ENCODE measurements around the gene TBX4. TPM values are rescaled to one million over a fixed set of nuclear protein-coding genes. Genes with fewer than 3 reads are reported as not detected.
"Not testable (repeated sequence)": the region's sequence is repeated elsewhere in the genome, so short reads cannot be mapped to it uniquely, and the experiment has no call there.

Gene TBX4
- total RNA-seq, 4 donors from 2014 or later: not detected

DNA sequence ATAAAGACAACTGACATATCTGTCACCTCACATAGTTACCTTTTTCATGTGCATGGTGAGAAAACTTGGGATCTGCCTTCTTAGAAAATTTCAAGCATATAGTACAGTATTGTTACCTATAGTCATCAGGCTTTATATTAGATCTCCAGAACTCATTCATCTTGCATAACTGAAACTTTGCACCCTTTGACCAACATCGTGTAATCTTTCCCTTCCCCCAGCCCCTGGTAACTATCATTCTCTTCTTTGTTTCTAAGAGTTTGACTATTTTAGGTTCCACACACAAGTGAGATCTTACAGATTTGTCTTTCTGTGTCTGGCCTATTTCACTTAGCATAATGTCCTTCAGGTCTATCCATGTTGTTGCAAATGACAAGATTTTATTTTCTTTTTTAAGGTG, 22.9 kb upstream of the TBX4 start:
- intact Hi-C loops (cut with DNase I): loop anchor here (10.0 kb wide), 1 partner anchor 56 kb away; no protein-coding TSS in a partner anchor
- 55% methylated on average over 1 of the region's 1 CpG for WGBS
- Histone ChIP-seq H3K27me3 (peaks cover 0 to 21% (median 2%) of the 10 kb centered on the region in 4 donors), H3K27ac (replicated peaks in 1 of 4) (no peak overlapping the region), H3K4me1 (no peaks in the 10 kb centered on the region), H3K36me3 (no peaks in the 10 kb centered on the region), H3K4me3 (no peak overlapping the region), H3K9me3 (no peaks in the 10 kb centered on the region)
- no peak for DNase-seq (ENCODE audit: extremely low spot score)
- TF ChIP-seq POLR2AphosphoS5 (IDR thresholded peaks at IDR 0.05): no peak
- TF ChIP-seq POLR2A (IDR thresholded peaks at IDR 0.05; ENCODE audit: low read depth): no peak
- no peak for TF ChIP-seq CTCF (IDR thresholded peaks at IDR 0.05)
- TF ChIP-seq EP300 (IDR thresholded peaks at IDR 0.05): no peak

- not testable (repeated sequence) for H3K4me3 ChIP-seq; H3K4me1 ChIP-seq; H3K36me3 ChIP-seq; H3K27ac ChIP-seq (replicated peaks in 1 of 4); H3K9me3 ChIP-seq
- peak; percentile 39 for DNase-seq (ENCODE audit: extremely low spot score)
- 92% methylated on average over 6 of the region's 6 CpGs for WGBS
- peaks cover 0 to 15% (median 2%) of the 10 kb centered on the region in 4 donors for H3K27me3 ChIP-seq
- intact Hi-C loops (cut with DNase I): loop anchor here (10.0 kb wide), 1 partner anchor 55 kb away; no protein-coding TSS in a partner anchor
Observed at GRCh38 chr17:61429831-61430230, 22.4 kb upstream of the TBX4 start.

DNA sequence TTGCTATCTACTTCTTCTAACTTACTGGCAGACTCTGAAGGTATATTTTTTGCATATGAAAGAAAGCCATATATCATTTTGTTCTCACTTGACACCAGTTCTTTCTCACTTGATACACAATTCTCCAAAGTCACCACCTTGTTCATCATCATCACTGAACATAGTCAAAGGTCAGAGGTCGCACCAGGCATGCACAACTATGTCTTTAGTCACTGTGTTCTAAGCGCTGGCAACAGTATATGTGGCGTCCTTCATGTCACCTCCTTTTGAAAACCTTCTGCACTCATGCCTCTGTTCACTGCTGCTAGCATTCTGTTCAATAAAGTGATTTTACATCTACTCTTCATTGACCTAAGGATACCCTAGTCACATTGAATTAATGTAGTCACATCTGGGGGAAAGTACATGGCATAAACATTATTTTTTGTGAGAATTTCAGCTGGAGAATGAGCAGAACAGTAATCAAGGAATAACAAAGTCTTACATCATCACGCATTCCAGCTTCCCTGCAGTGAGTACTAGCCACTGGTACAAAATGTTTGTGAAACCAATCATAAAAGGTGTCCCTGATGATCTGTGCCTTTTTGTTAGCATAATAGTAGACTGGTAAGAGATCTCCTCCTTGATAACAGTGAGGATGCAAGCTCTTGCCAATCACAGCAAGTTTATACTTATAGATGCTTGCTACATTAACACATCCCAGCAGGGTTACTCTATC, 20.5 kb upstream of the TBX4 start:
- WGBS: 83% methylated on average over 4 of the region's 4 CpGs
- Histone ChIP-seq H3K4me1 (no peaks in the 10 kb centered on the region), H3K27ac (replicated peaks in 1 of 4) (no peak overlapping the region), H3K27me3 (no peaks in the 10 kb centered on the region), H3K9me3 (peaks cover 0 to 13% (median 6%) of the 10 kb centered on the region in 4 donors), H3K36me3 (no peaks in the 10 kb centered on the region), H3K4me3 (no peak overlapping the region)
- DNase-seq (ENCODE audit: extremely low spot score): peak; percentile 53
- intact Hi-C loops (cut with DNase I): no loop called here
- TF ChIP-seq EP300 (IDR thresholded peaks at IDR 0.05): no peak
- no peak for TF ChIP-seq POLR2A (IDR thresholded peaks at IDR 0.05; ENCODE audit: low read depth)
- TF ChIP-seq CTCF (IDR thresholded peaks at IDR 0.05): no peak
- TF ChIP-seq POLR2AphosphoS5 (IDR thresholded peaks at IDR 0.05): no peak

DNA sequence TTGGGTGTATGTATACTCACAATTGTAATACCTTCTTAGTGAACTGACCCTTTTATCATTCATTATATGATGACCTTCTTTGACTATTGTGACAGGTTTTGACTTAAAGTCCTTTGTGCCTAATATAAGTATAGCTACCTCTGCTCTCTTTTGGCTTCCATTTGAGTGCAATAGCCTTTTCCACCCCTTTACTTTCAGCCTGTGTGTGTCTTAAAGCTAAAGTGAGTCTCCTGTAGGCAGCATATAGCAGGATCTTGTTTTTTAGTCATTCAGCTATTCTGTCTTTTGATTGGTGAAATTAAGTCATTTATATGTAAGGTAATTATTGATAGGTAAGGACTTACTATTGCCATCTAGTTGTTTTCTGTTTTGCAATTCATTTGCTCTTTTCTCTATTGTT, 15.9 kb upstream of the TBX4 start:
- Histone ChIP-seq H3K27me3 (peaks cover 0 to 12% (median 0%) of the 10 kb centered on the region in 4 donors), H3K27ac (replicated peaks in 1 of 4) (no peak overlapping the region), H3K4me1 (no peaks in the 10 kb centered on the region), H3K9me3 (peaks cover 0 to 16% (median 14%) of the 10 kb centered on the region in 4 donors), H3K4me3 (no peak overlapping the region), H3K36me3 (no peaks in the 10 kb centered on the region)
- DNase-seq (ENCODE audit: extremely low spot score): no peak
- TF ChIP-seq POLR2A (IDR thresholded peaks at IDR 0.05; ENCODE audit: low read depth) (no peak), CTCF (IDR thresholded peaks at IDR 0.05) (no peak), EP300 (IDR thresholded peaks at IDR 0.05) (no peak), POLR2AphosphoS5 (IDR thresholded peaks at IDR 0.05) (no peak)
- intact Hi-C loops (cut with DNase I): no loop called here

- Histone ChIP-seq H3K36me3 (no peaks in the 10 kb centered on the region), H3K27me3 (peaks cover 0 to 12% (median 0%) of the 10 kb centered on the region in 4 donors), H3K9me3 (peaks cover 0 to 16% (median 14%) of the 10 kb centered on the region in 4 donors), H3K27ac (replicated peaks in 1 of 4) (no peak overlapping the region), H3K4me3 (no peak overlapping the region), H3K4me1 (no peaks in the 10 kb centered on the region)
- no peak for DNase-seq (ENCODE audit: extremely low spot score)
- intact Hi-C loops (cut with DNase I): no loop called here
- TF ChIP-seq POLR2A (IDR thresholded peaks at IDR 0.05; ENCODE audit: low read depth) (no peak), CTCF (IDR thresholded peaks at IDR 0.05) (no peak), POLR2AphosphoS5 (IDR thresholded peaks at IDR 0.05) (no peak), EP300 (IDR thresholded peaks at IDR 0.05) (no peak)
Observed at GRCh38 chr17:61436995-61437704, 15.1 kb upstream of the TBX4 start.
